ENCODE measurements around the gene TAS1R3.

Gene TAS1R3

DNA sequence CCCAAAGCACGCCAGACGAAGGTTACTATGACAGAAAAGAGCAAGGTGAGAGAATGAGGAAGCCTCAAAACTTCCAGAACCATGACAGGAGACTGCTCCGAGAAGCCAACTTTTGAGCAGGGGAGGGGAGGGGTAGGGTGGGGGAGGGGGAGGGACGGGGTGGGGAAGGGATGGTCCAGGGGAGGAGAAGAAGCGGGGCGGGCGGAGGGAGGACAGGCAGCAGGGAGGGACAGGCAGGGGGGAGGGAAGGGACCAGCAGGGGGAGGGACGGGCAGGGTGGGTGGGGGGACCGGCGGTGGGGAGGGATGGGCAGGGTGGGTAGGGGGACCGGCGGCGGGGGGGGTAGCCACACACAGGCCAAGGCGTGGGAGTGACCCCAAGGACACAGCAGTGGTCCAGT, 8.7 kb upstream of the TAS1R3 start:
- TF ChIP-seq CTCF (IDR thresholded peaks at IDR 0.05; ENCODE audit: insufficient read depth, low read depth, low read length, missing control alignments) = no peak
- no peak for DNase-seq (ENCODE audit: low read depth)
- no peak overlapping the region for H3K4me3 ChIP-seq (ENCODE audit: low read depth, low read length)

DNA sequence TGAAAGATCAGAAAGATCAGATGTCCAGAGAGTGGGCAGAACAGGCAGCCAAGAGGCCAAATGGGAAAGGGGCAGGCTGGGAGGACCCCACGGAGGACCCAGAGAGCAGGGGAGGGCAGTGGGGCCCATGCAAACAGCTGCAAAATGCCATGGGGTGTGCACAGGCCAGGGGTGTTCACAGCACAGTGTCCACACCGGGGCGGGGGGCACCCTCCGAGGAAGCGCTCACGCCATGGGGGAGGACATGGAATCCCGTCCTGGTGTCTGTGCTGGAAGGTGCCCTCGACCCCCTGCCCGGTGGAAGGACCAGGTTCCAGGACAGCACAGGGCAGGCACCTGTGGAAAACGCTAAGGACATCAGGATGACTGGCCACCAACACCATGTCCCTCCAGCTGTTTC, 8.1 kb upstream of the TAS1R3 start:
- TF ChIP-seq CTCF (IDR thresholded peaks at IDR 0.05; ENCODE audit: insufficient read depth, low read depth, low read length, missing control alignments) = no peak
- no peak for DNase-seq (ENCODE audit: low read depth)
- no peak overlapping the region for H3K4me3 ChIP-seq (ENCODE audit: low read depth, low read length)

GRCh38 chr1:1324084-1324523, 7.0 kb upstream of the TAS1R3 start:
- no peak for TF ChIP-seq CTCF (IDR thresholded peaks at IDR 0.05; ENCODE audit: insufficient read depth, low read depth, low read length, missing control alignments)
- DNase-seq (ENCODE audit: low read depth) = no peak

DNA sequence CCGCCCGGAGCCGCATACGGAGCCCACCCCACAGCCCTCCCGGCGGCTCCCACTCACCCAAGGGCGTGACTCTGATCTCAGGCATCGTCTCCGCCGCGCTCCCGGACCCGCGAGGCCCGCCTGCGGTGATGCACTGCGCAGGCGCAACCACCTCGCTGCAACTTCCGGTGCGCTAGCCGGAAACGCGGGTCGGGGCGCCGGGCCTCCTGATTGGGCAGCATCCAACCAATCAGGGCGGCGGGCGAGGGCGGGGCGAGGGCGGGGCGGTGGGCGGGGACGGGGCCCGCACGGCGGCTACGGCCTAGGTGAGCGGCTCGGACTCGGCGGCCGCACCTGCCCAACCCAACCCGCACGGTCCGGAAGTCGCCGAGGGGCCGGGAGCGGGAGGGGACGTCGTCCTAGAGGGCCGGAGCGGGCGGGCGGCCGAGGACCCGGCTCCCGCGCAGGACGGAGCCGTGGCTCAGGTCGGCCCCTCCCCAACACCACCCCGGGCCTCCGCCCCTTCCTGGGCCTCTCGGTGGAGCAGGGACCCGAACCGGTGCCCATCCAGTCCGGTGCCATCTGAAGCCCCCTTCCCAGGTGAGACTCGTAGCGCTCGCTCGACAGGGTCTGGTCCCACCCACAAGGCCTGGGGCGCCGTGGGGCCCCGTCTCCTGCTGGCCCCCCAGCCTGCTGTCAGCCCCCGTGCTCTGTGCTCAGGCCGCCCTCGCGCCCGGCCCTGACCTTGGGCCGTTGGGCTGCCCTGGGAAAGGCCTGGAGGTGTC, 6.4 kb upstream of the TAS1R3 start, which contains the start of the genes CPTP and INTS11:
TSS of gene CPTP (plus strand) at position 279 of the 764 bp plus-strand sequence. CDS start 2,109 bp downstream, outside the sequence.
TSS of gene INTS11 (minus strand) at position 137 of the 764 bp plus-strand sequence. CDS start at position 85, 52 bp downstream.
- TF ChIP-seq CTCF (IDR thresholded peaks at IDR 0.05; ENCODE audit: insufficient read depth, low read depth, low read length, missing control alignments) = no peak

More at GRCh38 chr1:1324084-1324523, 7.0 kb upstream of the TAS1R3 start:
- peak overlapping the region; percentile 83 for H3K4me3 ChIP-seq (ENCODE audit: low read depth, low read length)

DNA sequence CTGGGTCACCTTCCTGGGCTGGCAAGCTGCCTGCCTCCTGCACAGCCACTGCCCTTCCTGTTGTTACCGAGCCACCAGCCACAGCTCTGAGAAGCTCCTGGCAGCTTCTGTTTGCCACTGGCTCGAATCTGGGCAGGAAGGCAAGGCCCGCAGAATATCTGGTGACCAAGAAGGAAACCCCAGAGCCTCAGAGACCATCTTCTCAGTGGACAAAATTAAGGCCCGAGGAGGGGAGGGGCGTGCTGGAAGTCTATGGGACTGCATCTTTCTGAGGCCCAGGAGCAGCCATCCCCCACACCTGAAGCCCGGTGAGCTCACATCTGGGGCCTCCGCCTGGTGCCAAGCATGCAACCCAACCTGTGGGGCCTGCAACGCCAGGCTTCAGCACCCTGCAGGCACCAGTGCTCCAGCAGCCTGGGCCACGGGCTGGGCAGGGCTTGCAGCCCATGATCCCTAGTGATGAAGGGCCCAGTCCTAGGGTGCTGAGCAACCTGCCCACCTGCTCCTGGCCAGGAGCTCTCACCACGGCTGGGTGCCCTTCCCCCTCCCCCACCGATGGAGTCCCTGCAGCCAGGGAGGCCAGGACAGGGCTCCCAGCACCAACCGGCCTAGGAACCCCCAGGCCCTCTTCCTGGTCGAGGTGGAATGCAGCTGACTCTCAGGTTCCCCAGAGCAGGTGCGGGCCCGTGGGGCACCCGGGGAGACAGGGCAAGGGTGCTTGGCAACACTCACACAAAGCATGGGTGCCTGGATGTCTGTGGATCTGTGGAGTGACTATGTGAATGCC, 5.6 kb upstream of the TAS1R3 start:
- H3K4me3 ChIP-seq (ENCODE audit: low read depth, low read length) = peak overlapping the region; percentile 92
- no peak for TF ChIP-seq CTCF (IDR thresholded peaks at IDR 0.05; ENCODE audit: insufficient read depth, low read depth, low read length, missing control alignments)
- no peak for DNase-seq (ENCODE audit: low read depth)

More for the DNA sequence above, 6.4 kb upstream of the TAS1R3 start, which contains the start of the genes CPTP and INTS11:
- H3K4me3 ChIP-seq (ENCODE audit: low read depth, low read length) = peak within 1 kb of the TSS; percentile 92
- DNase-seq (ENCODE audit: low read depth) = peak; percentile 96

DNA sequence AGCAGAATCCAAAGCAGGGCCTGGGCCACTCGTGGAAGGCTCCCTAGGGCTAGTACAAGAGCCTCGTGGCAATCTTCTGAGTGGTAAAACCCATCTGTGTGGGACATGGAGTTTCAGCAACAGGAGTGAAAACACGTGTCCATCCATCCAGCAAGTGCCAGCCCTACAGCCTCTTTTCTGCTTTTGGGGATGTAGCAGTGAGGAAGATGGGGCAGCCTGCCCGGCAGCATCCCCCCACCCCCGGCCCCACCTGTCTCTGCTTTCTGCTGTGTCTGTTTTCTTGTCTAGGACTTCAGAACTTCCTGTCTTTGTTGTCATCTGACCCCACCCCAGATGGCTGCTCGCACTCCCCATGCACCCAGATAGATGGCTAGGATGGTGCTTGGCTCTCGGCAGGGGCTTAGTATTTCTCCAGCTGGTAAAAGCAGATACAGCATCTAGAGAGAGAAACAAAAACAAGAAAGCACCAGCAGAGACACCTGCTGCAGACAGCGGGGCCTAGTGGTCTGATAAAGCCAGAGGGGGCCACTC, 4.9 kb upstream of the TAS1R3 start:
- TF ChIP-seq CTCF (IDR thresholded peaks at IDR 0.05; ENCODE audit: insufficient read depth, low read depth, low read length, missing control alignments) = no peak
- H3K4me3 ChIP-seq (ENCODE audit: low read depth, low read length) = peak overlapping the region; percentile 92; the same call in 1 of the 2 replicates
- DNase-seq (ENCODE audit: low read depth) = no peak

Measured in GM12865 (cell line).